ENCODE results near the gene PLCB4. TPM values are rescaled to one million over a fixed set of nuclear protein-coding genes. Genes with fewer than 3 reads are reported as not detected.

PLCB4 gene
- total RNA-seq, 1 donor from 2014 or later = 12.0 TPM

DNA sequence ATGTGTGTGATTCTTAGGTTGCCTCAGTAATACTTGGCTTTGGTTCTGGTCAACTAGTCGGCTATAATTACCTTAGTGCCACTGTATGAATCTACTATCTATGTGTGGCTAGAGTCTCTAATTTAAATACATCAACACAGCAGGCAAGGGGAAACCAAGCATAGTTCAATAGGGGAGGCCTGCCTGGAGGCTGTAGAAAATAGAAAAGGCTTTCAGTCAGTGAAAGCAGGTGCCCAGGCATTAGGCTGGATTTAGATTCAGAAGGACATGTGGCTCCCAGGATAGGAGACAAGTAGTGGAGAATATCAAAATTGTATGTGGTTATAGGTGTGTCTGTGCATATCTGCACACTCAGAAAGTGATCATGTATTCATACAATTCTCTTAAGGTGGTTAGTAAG, 330.4 kb downstream of the PLCB4 start:
- H3K27ac ChIP-seq = no peak overlapping the region
- no peaks in the 10 kb centered on the region for H3K4me1 ChIP-seq
- TF ChIP-seq POLR2AphosphoS5 (IDR thresholded peaks at IDR 0.05; ENCODE audit: insufficient read depth in 1 of 2, low read depth in 1 of 2) = no peak
- TF ChIP-seq POLR2A (IDR thresholded peaks at IDR 0.05) = no peak
- TF ChIP-seq, protein P1, sequence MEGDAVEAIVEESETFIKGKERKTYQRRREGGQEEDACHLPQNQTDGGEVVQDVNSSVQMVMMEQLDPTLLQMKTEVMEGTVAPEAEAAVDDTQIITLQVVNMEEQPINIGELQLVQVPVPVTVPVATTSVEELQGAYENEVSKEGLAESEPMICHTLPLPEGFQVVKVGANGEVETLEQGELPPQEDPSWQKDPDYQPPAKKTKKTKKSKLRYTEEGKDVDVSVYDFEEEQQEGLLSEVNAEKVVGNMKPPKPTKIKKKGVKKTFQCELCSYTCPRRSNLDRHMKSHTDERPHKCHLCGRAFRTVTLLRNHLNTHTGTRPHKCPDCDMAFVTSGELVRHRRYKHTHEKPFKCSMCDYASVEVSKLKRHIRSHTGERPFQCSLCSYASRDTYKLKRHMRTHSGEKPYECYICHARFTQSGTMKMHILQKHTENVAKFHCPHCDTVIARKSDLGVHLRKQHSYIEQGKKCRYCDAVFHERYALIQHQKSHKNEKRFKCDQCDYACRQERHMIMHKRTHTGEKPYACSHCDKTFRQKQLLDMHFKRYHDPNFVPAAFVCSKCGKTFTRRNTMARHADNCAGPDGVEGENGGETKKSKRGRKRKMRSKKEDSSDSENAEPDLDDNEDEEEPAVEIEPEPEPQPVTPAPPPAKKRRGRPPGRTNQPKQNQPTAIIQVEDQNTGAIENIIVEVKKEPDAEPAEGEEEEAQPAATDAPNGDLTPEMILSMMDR (IDR thresholded peaks at IDR 0.05) = no peak
- H3K9me3 ChIP-seq = no peaks in the 10 kb centered on the region
- no peaks in the 10 kb centered on the region for H3K36me3 ChIP-seq
- intact Hi-C loops (cut with DNase I) = loop anchor here (10.0 kb wide), 1 partner anchor 615 kb away; no protein-coding TSS in a partner anchor
- no peak overlapping the region for H3K4me3 ChIP-seq
- DNase-seq (ENCODE audit: extremely low spot score in 2 of 2) = no peak
- H3K27me3 ChIP-seq = no peaks in the 10 kb centered on the region

DNA sequence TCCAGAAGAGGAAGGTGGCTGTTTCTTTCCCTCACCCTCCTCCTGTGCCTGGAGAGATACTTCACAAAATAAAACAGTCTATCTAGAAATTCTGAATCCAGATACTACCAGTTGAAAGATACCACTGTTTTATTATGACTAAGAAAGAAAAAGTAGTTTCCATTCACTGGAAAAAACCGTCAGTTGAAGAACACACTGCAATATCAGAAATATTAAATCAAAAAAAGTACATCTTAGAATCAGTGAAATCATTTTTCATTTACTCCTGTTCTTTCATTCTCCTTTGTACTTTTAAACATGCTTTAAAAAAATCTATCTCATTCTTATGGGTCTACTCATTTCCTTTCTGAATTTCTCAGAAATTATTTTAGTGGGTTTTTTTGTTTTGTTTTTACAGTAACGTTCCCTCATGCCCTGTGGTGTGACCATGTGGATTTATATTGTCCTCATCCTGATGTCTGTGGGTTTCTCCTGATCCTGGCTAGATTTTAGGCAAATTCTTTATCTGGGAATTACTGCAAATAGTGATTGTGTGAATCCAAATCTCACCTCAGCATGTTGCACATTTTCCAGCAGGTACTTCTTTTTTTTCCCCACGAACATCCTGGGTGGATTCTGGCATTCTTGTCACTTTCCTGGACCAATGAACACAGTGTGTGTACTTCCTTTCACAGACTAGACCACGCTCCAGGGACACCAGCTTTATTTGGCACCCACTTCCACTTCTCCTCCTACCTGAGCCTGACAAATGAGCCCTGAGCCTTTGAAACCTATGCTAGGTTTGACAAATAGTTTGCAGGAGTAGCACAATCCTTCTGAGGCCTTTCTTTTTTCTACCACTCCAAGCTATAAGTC, 331.5 kb downstream of the PLCB4 start:
- no peak overlapping the region for H3K4me3 ChIP-seq
- no peaks in the 10 kb centered on the region for H3K36me3 ChIP-seq
- no peak overlapping the region for H3K27ac ChIP-seq
- TF ChIP-seq POLR2AphosphoS5 (IDR thresholded peaks at IDR 0.05; ENCODE audit: insufficient read depth in 1 of 2, low read depth in 1 of 2) (no peak), POLR2A (IDR thresholded peaks at IDR 0.05) (no peak)
- TF ChIP-seq, protein P1 (IDR thresholded peaks at IDR 0.05) = no peak
- H3K4me1 ChIP-seq = no peaks in the 10 kb centered on the region
- H3K9me3 ChIP-seq = no peaks in the 10 kb centered on the region
- DNase-seq (ENCODE audit: extremely low spot score in 2 of 2) = no peak
- intact Hi-C loops (cut with DNase I) = no loop called here
- no peaks in the 10 kb centered on the region for H3K27me3 ChIP-seq

DNA sequence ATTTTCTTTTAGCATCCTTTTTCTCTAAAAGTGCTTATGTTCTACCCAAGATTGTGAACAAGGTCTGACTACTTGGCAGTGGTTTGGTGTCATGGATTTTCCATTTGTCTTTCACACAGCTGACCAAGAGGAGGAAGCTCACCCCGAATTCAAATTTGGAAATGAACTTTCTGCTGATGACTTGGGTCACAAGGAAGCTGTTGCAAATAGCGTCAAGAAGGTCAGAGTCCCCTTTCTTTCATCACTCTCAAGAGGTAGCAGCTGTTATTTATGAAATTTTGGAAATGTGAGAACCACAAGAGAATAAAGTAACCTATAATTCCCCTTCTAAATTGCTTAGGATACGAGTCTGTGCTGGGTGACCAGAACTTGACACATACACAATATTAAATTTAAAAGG, 332.5 kb downstream of the PLCB4 start:
- no peaks in the 10 kb centered on the region for H3K27me3 ChIP-seq
- no peaks in the 10 kb centered on the region for H3K4me1 ChIP-seq
- no peaks in the 10 kb centered on the region for H3K36me3 ChIP-seq
- no peak overlapping the region for H3K4me3 ChIP-seq
- H3K27ac ChIP-seq = no peak overlapping the region
- TF ChIP-seq POLR2A (IDR thresholded peaks at IDR 0.05) (no peak), POLR2AphosphoS5 (IDR thresholded peaks at IDR 0.05; ENCODE audit: insufficient read depth in 1 of 2, low read depth in 1 of 2) (no peak)
- TF ChIP-seq, protein P1 (IDR thresholded peaks at IDR 0.05) = no peak
- no peak for DNase-seq (ENCODE audit: extremely low spot score in 2 of 2)
- H3K9me3 ChIP-seq = no peaks in the 10 kb centered on the region
- intact Hi-C loops (cut with DNase I) = no loop called here

DNA sequence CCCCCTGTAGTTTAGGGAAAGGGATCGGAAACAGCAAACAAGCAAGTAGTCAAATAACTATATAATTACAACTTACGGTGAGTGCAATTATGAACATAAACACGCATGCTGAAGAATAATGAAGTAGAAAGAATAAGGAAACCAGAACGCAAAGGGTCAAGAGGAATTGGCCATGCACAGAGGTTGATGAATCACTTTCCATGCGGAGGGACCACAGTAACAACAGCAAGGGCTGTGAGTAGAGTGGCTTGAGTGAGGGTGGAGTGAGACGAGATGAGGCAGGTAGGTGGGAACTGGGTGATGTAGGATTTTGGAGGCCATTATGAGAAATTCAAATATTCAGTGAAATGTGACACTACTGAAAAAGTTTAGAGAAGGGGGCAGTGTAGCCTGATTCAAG, 333.3 kb downstream of the PLCB4 start:
- DNase-seq (ENCODE audit: extremely low spot score in 2 of 2) = no peak
- TF ChIP-seq, protein P1 (IDR thresholded peaks at IDR 0.05) = no peak
- no peak for TF ChIP-seq POLR2A (IDR thresholded peaks at IDR 0.05)
- no peak for TF ChIP-seq POLR2AphosphoS5 (IDR thresholded peaks at IDR 0.05; ENCODE audit: insufficient read depth in 1 of 2, low read depth in 1 of 2)

DNA sequence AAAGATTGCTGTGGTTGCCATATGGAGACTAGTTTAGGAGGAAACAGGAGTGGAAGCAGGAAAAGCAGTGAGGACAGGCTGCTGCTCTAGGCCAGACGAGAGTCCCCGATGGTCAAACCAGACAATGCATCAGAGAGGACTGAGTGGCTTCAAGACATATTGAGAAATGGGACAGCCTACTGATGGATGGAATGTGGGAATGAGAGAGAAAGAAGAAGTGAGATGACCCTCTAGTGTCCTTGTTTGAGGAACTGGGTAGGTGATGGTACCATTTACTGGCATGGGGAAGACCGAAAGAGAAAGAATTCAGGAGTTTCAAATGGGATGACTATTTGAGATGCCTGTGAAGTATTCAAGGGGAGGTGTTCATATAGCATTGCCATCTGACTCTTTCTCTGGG, 333.7 kb downstream of the PLCB4 start:
- Histone ChIP-seq H3K4me3 (no peak overlapping the region), H3K9me3 (no peaks in the 10 kb centered on the region), H3K4me1 (no peaks in the 10 kb centered on the region), H3K36me3 (no peaks in the 10 kb centered on the region), H3K27me3 (no peaks in the 10 kb centered on the region), H3K27ac (no peak overlapping the region)
- DNase-seq (ENCODE audit: extremely low spot score in 2 of 2) = no peak
- TF ChIP-seq, protein P1 (IDR thresholded peaks at IDR 0.05) = no peak
- TF ChIP-seq POLR2A (IDR thresholded peaks at IDR 0.05) = no peak
- TF ChIP-seq POLR2AphosphoS5 (IDR thresholded peaks at IDR 0.05; ENCODE audit: insufficient read depth in 1 of 2, low read depth in 1 of 2) = no peak
- intact Hi-C loops (cut with DNase I) = no loop called here

More for the DNA sequence above, 333.3 kb downstream of the PLCB4 start:
- intact Hi-C loops (cut with DNase I) = no loop called here
- H3K4me1 ChIP-seq = no peaks in the 10 kb centered on the region
- no peak overlapping the region for H3K4me3 ChIP-seq
- H3K36me3 ChIP-seq = no peaks in the 10 kb centered on the region
- H3K27me3 ChIP-seq = no peaks in the 10 kb centered on the region
- H3K27ac ChIP-seq = no peak overlapping the region
- H3K9me3 ChIP-seq = no peaks in the 10 kb centered on the region

Data from vagina (tissue), 2 donors.